DND-41 (cell line): Measurements from ENCODE around the gene TXK.

Source experiments
- ATAC-seq: fragments of 200-7000 bp; cut with Tn5 transposase; 3 replicates; pipeline ENCODE4 v1.9.1; 2021; ENCODE audit warnings: low read depth; ENCODE audit not compliant: insufficient read depth
- DNase-seq: peaks from one replicate; pipeline ENCODE4 v3.0.0-alpha.2; 2020
- H2AFZ ChIP-seq: 2 replicates; pipeline ENCODE4 v1.6.0; 2012; ENCODE audit warnings: low read depth, low read length
- H3K27ac ChIP-seq: 2 replicates; pipeline ENCODE4 v1.5.1; 2012; ENCODE audit warnings: low read length, inconsistent platforms
- H3K27me3 ChIP-seq: fragments of 200-600 bp; sonication (generic); 2 replicates; pipeline ENCODE4 v1.6.0; 2012; ENCODE audit warnings: low read length, mild to moderate bottlenecking, inconsistent platforms; ENCODE audit not compliant: insufficient read depth, poor library complexity
- H3K36me3 ChIP-seq: 2 replicates; pipeline ENCODE4 v1.5.1; 2012; ENCODE audit warnings: low read length, inconsistent platforms; ENCODE audit not compliant: insufficient read depth
- H3K4me1 ChIP-seq: 2 replicates; pipeline ENCODE4 v1.5.1; 2012; ENCODE audit warnings: mild to moderate bottlenecking, low read length; ENCODE audit not compliant: insufficient read depth
- H3K4me2 ChIP-seq: 2 replicates; pipeline ENCODE4 v1.6.0; 2012; ENCODE audit warnings: mild to moderate bottlenecking, moderate library complexity, low read length, inconsistent platforms; ENCODE audit not compliant: insufficient read depth
- H3K4me3 ChIP-seq, 2 experiments: fragments of 200-600 bp in 1 of 2; shearing (Covaris generic) in 1 of 2; 2 replicates each; pipeline ENCODE4 v1.5.1; 2012 to 2016; ENCODE audit warnings: inconsistent platforms in 2 of 2, low read length in 2 of 2, mild to moderate bottlenecking in 2 of 2, low read depth in 1 of 2, moderate library complexity in 1 of 2
- H3K79me2 ChIP-seq: 2 replicates; pipeline ENCODE4 v1.6.0; 2012; ENCODE audit warnings: low read length, inconsistent platforms; ENCODE audit not compliant: insufficient read depth
- H3K9ac ChIP-seq: 2 replicates; pipeline ENCODE4 v1.6.0; 2012; ENCODE audit warnings: low read depth, mild to moderate bottlenecking, inconsistent platforms, low read length, moderate library complexity
- H3K9me3 ChIP-seq: 2 replicates; pipeline ENCODE4 v1.5.1; 2012; ENCODE audit warnings: low read length, moderate library complexity, mild to moderate bottlenecking, inconsistent platforms; ENCODE audit not compliant: insufficient read depth, severe bottlenecking
- H4K20me1 ChIP-seq: 2 replicates; pipeline ENCODE4 v1.6.0; 2012; ENCODE audit warnings: low read length; ENCODE audit not compliant: insufficient read depth
- EZH2 ChIP-seq: IDR thresholded peaks from 3 replicates; pipeline ENCODE4 v1.6.1; 2012; ENCODE audit warnings: borderline replicate concordance, low read depth, mild to moderate bottlenecking, moderate library complexity, low read length, inconsistent platforms; ENCODE audit not compliant: severe bottlenecking
- TF ChIP-seq, protein P1 (sequence below): IDR thresholded peaks from 2 replicates; pipeline ENCODE4 v1.5.1; 2012; ENCODE audit warnings: borderline replicate concordance, low read length, moderate library complexity, mild to moderate bottlenecking; ENCODE audit not compliant: poor library complexity, severe bottlenecking; ENCODE audit errors: extremely low read depth

Gene TXK

DNA sequence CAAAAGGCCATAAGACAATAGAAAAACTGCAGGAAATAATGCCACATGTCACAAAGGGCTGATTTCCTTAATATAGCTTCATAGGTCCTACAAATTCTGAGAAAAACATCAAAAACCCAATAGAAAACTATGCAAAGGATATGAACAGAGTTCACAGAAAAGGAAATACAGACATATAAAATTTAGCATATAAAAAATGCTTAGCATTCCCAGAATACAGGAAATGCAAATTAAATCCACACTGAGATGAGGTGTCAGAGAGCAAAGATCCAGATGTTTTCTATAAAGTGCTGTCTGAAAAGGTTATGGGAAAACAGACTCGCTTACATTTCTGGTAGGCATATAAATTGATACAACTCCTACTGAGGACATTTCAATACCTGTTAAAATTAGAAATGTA, 33.8 kb downstream of the TXK start:
- Histone ChIP-seq H3K27me3 (no peaks in the 10 kb centered on the region), H3K36me3 (no peaks in the 10 kb centered on the region), H3K4me1 (no peaks in the 10 kb centered on the region), H3K9me3 (no peaks in the 10 kb centered on the region), H3K79me2 (no peaks in the 10 kb centered on the region), H3K4me2 (no peak overlapping the region), H2AFZ (no peak overlapping the region), H3K27ac (no peak overlapping the region), H3K9ac (no peak overlapping the region), H3K4me3 (no peak overlapping the region), H4K20me1 (no peaks in the 10 kb centered on the region)
- DNase-seq (no peak), ATAC-seq (no peak)
- TF ChIP-seq, protein P1, sequence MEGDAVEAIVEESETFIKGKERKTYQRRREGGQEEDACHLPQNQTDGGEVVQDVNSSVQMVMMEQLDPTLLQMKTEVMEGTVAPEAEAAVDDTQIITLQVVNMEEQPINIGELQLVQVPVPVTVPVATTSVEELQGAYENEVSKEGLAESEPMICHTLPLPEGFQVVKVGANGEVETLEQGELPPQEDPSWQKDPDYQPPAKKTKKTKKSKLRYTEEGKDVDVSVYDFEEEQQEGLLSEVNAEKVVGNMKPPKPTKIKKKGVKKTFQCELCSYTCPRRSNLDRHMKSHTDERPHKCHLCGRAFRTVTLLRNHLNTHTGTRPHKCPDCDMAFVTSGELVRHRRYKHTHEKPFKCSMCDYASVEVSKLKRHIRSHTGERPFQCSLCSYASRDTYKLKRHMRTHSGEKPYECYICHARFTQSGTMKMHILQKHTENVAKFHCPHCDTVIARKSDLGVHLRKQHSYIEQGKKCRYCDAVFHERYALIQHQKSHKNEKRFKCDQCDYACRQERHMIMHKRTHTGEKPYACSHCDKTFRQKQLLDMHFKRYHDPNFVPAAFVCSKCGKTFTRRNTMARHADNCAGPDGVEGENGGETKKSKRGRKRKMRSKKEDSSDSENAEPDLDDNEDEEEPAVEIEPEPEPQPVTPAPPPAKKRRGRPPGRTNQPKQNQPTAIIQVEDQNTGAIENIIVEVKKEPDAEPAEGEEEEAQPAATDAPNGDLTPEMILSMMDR, result no peak
- TF ChIP-seq EZH2, result no peak

DNA sequence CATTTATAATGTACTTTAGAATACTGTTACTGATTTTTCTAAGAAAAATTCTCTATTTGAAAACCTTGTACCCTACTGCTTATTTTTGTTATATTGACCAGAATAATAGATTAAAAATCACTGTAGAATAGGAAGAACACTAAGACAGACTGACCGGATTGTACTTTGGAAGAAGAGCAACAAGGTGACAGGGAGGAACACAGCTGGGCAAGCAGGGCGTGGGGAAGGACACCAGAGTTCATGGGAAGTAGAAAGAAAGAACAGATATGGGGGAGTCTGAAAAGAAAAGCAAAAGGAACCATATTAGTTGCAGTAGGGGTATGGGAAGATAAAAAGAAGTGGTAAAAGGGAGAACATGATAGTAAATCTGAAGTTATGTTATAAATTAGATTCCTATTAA, 38.6 kb downstream of the TXK start:
- Histone ChIP-seq H3K4me1 (no peaks in the 10 kb centered on the region), H3K9me3 (no peaks in the 10 kb centered on the region), H3K36me3 (no peaks in the 10 kb centered on the region), H4K20me1 (no peaks in the 10 kb centered on the region), H3K27ac (no peak overlapping the region), H2AFZ (no peak overlapping the region), H3K4me3 (no peak overlapping the region), H3K4me2 (no peak overlapping the region), H3K79me2 (no peaks in the 10 kb centered on the region), H3K9ac (no peak overlapping the region), H3K27me3 (no peaks in the 10 kb centered on the region)
- DNase-seq (no peak), ATAC-seq (no peak)
- TF ChIP-seq, protein P1, result no peak
- no peak for TF ChIP-seq EZH2

GRCh38 chr4:48093991-48094416, 40.0 kb downstream of the TXK start:
- Histone ChIP-seq H3K36me3 (no peaks in the 10 kb centered on the region), H3K79me2 (no peaks in the 10 kb centered on the region), H3K27me3 (no peaks in the 10 kb centered on the region), H3K4me3 (no peak overlapping the region), H3K4me1 (no peaks in the 10 kb centered on the region), H2AFZ (no peak overlapping the region), H3K9ac (no peak overlapping the region), H3K9me3 (no peaks in the 10 kb centered on the region), H3K27ac (no peak overlapping the region), H4K20me1 (no peaks in the 10 kb centered on the region), H3K4me2 (no peak overlapping the region)
- ATAC-seq (no peak), DNase-seq (no peak)
- TF ChIP-seq EZH2, result no peak
- TF ChIP-seq, protein P1, result no peak

GRCh38 chr4:48090621-48091020, 43.4 kb downstream of the TXK start:
- H2AFZ ChIP-seq, result no peak overlapping the region
- DNase-seq (no peak), ATAC-seq (no peak)
- no peaks in the 10 kb centered on the region for H3K4me1 ChIP-seq
- H3K4me2 ChIP-seq, result no peak overlapping the region
- no peaks in the 10 kb centered on the region for H3K36me3 ChIP-seq
- no peaks in the 10 kb centered on the region for H3K79me2 ChIP-seq
- no peak overlapping the region for H3K4me3 ChIP-seq
- H3K9ac ChIP-seq, result no peak overlapping the region
- H3K27ac ChIP-seq, result no peak overlapping the region
- TF ChIP-seq, protein P1, result no peak
- no peak for TF ChIP-seq EZH2
- H3K27me3 ChIP-seq, result no peaks in the 10 kb centered on the region
- H3K9me3 ChIP-seq, result no peaks in the 10 kb centered on the region
- no peaks in the 10 kb centered on the region for H4K20me1 ChIP-seq
